Transverse colon (tissue), 4 donors: ENCODE measurements around the gene WDR12. TPM values are rescaled to one million over a fixed set of nuclear protein-coding genes. Genes with fewer than 3 reads are reported as not detected.

Experiments used
- DNase-seq: peaks from one replicate; pipeline ENCODE4 v3.0.0-alpha.2; 2019
- H3K27ac ChIP-seq, 4 donors: fragments of 200-600 bp; sonication (generic); 2 replicates each; pipeline ENCODE4 v1.5.1; 2016 to 2018; ENCODE audit warnings: inconsistent platforms in 4 of 4
- H3K27me3 ChIP-seq: fragments of 200-600 bp; sonication (generic); 2 replicates; pipeline ENCODE4 v1.5.1; 2017; ENCODE audit warnings: inconsistent platforms
- H3K36me3 ChIP-seq, 4 donors: fragments of 200-600 bp; sonication (generic); 2 replicates each; pipeline ENCODE4 v1.5.1; 2017 to 2019; ENCODE audit warnings: inconsistent platforms in 4 of 4
- H3K4me1 ChIP-seq, 4 donors: fragments of 200-600 bp; sonication (generic); 2 replicates each; pipeline ENCODE4 v1.5.1; 2017 to 2020; ENCODE audit warnings: inconsistent platforms in 4 of 4
- H3K4me3 ChIP-seq, 4 donors: fragments of 200-600 bp; sonication (generic); 1 replicate in 1 of 4; 2 replicates in 3 of 4; pipeline versions ENCODE4 v1.5.1 to v1.6.1; 2017 to 2019; ENCODE audit warnings: inconsistent platforms in 4 of 4
- H3K9me3 ChIP-seq, 2 donors: fragments of 200-600 bp; sonication (generic); 2 replicates each; pipeline ENCODE4 v1.5.1; 2017 to 2019; ENCODE audit warnings: inconsistent platforms in 2 of 2
- EP300 ChIP-seq: sonication (generic); formaldehyde crosslinking; IDR thresholded peaks from one replicate; pipeline ENCODE4 v1.6.1; 2017; ENCODE audit warnings: antibody characterized with exemption, low read depth
- POLR2A ChIP-seq: fragments of 450-650 bp; IDR thresholded peaks from one replicate; pipeline ENCODE4 v1.6.1; 2016; ENCODE audit warnings: antibody characterized with exemption, mild to moderate bottlenecking, moderate library complexity
- POLR2AphosphoS5 ChIP-seq, 3 donors: sonication (generic); formaldehyde crosslinking; IDR thresholded peaks; one replicate each; pipeline ENCODE4 v1.6.1; 2016; ENCODE audit warnings: antibody characterized with exemption in 3 of 3
- whole genome bisulfite sequencing, 2 donors: methylation state at CpG; one replicate each; pipeline ENCODE4 v1.1.5; 2018; ENCODE audit warnings: low coverage in 1 of 2; 5-methylcytosine and 5-hydroxymethylcytosine counted together
- in situ Hi-C, 4 donors: fragments of 200-750 bp; cut with MboI; loops; one replicate each; pipeline versions ENCODE4 v1.15.0 to v1.15.1; 2017; ENCODE audit warnings: low sequenced_read_pairs in 3 of 4, low pct_ligation_motif_present in 1 of 4, low pct_unique_long_range_greater_than_20kb in 1 of 4
- intact Hi-C: fragments of 100-400 bp; cut with DNase I; formaldehyde crosslinking; loops from one replicate; pipeline ENCODE4 v1.15.1; 2023; ENCODE audit warnings: low total_unique reads
- total RNA-seq, 4 donors: library from RNA; depleted of rRNA; stranded (reverse); fragments of >200 nt; gene quantifications; one replicate each; pipeline ENCODE4 v1.1.0, GENCODE V29; 2016
- TF ChIP-seq, protein P1 (sequence below), 5 experiments: fragments of 200-600 bp in 3 of 5; fragments of 450-650 bp in 2 of 5; sonication (generic) in 3 of 5; IDR thresholded peaks; 1 replicate in 2 of 5; 2 replicates in 3 of 5; pipeline ENCODE4 v1.5.1; 2016 to 2017; ENCODE audit warnings: antibody characterized with exemption in 5 of 5, inconsistent platforms in 3 of 5, mild to moderate bottlenecking in 2 of 5, moderate library complexity in 1 of 5

WDR12 gene
- total RNA-seq, 4 donors from 2014 or later = 2.2 to 46.0 (median 15.6) TPM

DNA sequence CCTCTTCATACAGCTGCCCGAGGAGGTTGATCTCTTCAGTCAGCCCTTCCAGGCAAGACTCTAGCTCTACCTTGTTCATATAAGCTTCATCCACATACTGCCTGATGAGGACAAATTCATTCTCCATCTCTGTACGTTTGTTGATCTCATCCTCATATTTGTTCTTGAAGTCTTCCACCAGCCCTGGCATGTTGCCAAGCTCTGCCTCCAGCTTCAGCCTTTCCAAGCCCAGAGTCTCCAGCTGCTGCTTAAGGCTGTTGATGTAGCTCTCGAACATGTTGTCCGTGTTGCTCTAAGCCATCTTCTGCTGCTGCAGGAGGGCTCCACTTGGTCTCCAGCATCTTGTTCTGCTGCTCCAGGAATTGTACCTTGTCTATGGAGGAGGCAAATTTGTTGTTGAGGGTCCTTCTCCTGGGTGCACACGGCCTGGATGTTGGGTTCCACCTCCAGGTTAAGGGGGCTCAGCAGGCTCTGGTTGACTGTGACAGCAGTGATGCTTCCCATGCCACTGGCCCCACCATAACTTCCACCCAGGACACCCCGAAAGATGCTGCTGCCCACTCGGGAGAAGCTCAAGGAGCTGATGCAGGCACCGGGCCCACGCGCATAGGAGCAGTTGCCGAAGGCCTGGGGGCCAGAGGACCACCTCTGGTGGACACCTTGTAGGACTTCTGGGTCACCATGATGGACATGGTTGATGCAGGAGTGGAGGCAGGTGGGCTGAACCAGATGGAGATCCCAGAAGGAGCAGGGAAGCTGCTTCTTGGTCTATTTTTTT is 70.2 kb downstream of the WDR12 start:
- 67 to 90% methylated on average over 1 to 11 of the region's 11 CpGs for WGBS, 2 donors
- H3K27me3 ChIP-seq = no peaks in the 10 kb centered on the region
- intact Hi-C loops (no loop called here), in situ Hi-C loops (no loop called here)
- TF ChIP-seq, protein P1, sequence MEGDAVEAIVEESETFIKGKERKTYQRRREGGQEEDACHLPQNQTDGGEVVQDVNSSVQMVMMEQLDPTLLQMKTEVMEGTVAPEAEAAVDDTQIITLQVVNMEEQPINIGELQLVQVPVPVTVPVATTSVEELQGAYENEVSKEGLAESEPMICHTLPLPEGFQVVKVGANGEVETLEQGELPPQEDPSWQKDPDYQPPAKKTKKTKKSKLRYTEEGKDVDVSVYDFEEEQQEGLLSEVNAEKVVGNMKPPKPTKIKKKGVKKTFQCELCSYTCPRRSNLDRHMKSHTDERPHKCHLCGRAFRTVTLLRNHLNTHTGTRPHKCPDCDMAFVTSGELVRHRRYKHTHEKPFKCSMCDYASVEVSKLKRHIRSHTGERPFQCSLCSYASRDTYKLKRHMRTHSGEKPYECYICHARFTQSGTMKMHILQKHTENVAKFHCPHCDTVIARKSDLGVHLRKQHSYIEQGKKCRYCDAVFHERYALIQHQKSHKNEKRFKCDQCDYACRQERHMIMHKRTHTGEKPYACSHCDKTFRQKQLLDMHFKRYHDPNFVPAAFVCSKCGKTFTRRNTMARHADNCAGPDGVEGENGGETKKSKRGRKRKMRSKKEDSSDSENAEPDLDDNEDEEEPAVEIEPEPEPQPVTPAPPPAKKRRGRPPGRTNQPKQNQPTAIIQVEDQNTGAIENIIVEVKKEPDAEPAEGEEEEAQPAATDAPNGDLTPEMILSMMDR (IDR thresholded peaks at IDR 0.05) = no peak
- no peak for TF ChIP-seq EP300
- no peak for TF ChIP-seq POLR2A
- peaks cover 0 to 6% of the 10 kb centered on the region in 2 donors for H3K9me3 ChIP-seq
- no peak for DNase-seq
- H3K4me3 ChIP-seq = no peak overlapping the region
- no peaks in the 10 kb centered on the region for H3K36me3 ChIP-seq
- H3K4me1 ChIP-seq = no peaks in the 10 kb centered on the region
- H3K27ac ChIP-seq = no peak overlapping the region

DNA sequence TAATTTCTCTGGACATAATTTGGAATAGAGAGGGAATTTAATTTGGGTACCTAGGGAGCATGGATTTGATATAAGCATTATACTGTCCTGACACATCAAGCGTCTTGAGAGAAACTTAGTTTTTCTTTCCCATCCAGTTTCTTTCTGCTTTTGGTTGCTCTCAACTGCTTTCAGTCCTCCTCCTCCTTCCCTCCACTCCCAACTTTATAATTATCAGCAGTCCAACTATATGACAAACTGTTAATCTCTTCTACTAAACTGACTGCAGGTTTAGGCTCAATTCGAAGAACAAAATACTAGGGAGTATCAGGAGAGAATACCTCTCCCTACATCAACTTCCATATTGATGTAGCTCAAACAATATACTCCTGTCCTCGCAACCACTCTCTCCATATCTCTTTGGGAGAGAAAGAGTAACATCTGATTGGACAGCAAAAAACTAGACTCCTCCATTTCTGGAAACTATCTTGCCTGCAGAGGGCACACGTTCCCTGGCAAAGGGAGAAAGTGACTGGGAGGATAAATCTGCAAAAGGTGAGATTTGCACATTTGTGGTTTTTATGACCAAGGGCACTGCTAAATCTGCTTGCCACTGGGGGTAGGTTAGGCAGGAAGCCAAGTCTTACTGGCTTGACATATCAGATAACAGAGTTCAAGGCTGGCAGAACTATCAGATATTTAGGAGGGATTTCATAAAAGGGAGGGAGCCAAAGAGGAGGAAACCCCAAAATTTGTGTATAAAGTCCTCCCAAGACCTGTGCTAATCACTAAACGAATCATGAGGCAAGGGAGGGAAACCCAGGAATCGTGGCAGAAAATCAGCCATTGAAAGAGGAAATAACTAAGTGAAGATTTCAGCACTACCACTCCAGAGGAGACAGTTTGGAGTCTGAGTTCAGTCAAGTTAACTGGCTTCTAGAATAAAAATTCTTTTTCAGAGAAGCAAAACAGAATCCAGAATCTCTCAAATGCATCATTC is 79.9 kb downstream of the WDR12 start:
- in situ Hi-C loops = no loop called here
- Histone ChIP-seq H3K9me3 (no peaks in the 10 kb centered on the region), H3K4me1 (no peaks in the 10 kb centered on the region), H3K36me3 (no peaks in the 10 kb centered on the region), H3K27me3 (no peaks in the 10 kb centered on the region), H3K4me3 (no peak overlapping the region), H3K27ac (no peak overlapping the region)
- intact Hi-C loops = no loop called here
- peak; percentile 29 for DNase-seq
- TF ChIP-seq POLR2AphosphoS5 (IDR thresholded peaks at IDR 0.05) = no peak
- TF ChIP-seq, protein P1 (IDR thresholded peaks at IDR 0.05) = peak; percentile 39 to 47 (median 42)
- 31 to 43% methylated on average over 5 to 6 of the region's 6 CpGs for whole genome bisulfite sequencing, 2 donors

DNA sequence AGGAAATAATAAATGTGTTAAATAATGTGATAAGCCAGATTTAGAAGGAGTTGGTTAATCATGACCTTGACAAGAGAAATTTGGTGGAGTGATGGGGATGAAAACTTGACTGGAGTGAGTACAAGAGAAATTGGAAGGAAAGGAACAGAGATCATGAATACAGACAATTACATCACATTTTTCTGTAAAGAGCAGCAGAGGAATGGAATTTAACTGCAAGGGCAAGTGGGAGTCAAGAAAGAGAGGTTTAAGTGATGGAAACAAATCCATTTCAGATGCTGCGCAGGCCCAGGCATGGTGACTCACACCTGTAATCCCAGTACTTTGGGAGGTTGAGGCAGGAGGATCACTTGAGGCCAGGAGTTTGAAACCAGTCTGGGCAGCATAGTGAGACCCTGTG is 86.6 kb downstream of the WDR12 start:
- H3K4me1 ChIP-seq = no peaks in the 10 kb centered on the region
- intact Hi-C loops (no loop called here), in situ Hi-C loops (no loop called here)
- no peak overlapping the region for H3K4me3 ChIP-seq
- WGBS, 2 donors = 100% methylated on average over 1 of the region's 1 CpG; no CpG with 5 or more reads in 1 of the 2 donors
- no peaks in the 10 kb centered on the region for H3K27me3 ChIP-seq
- no peak for DNase-seq
- no peak overlapping the region for H3K27ac ChIP-seq
- H3K36me3 ChIP-seq = no peaks in the 10 kb centered on the region
- TF ChIP-seq EP300 (no peak), POLR2A (no peak), POLR2AphosphoS5 (IDR thresholded peaks at IDR 0.05) (no peak)
- TF ChIP-seq, protein P1 (IDR thresholded peaks at IDR 0.05) = no peak
- H3K9me3 ChIP-seq = no peaks in the 10 kb centered on the region

Other genes with a start within 250 kb of the WDR12 start
- 10 to 100 TPM in 2 of 4 donors, 1 to 10 TPM in 2; 4.4 to 39.4 (median 20.5) TPM for gene ICA1L, start 39.9 kb downstream of the WDR12 start, total RNA-seq
- gene CARF, start 602 bp upstream of the WDR12 start, total RNA-seq = 10 to 100 TPM; 11.0 to 98.4 (median 54.8) TPM
- gene NBEAL1, start 103.2 kb upstream of the WDR12 start, total RNA-seq = 100 to 1,000 TPM in 3 of 4 donors, 10 to 100 TPM in 1; 59.1 to 287 (median 154) TPM